Smooth muscle cell (in vitro differentiated cells): Measurements from ENCODE around the gene ARHGAP22. TPM values are rescaled to one million over a fixed set of nuclear protein-coding genes. Genes with fewer than 3 reads are reported as not detected.

Experiments used
- DNase-seq: peaks from one replicate; lab custom pipeline; 2025; ENCODE audit not compliant: unreplicated experiment; lab: John Stamatoyannopoulos, UW
- H2AFZ ChIP-seq: fragments of 200-600 bp; sonication (generic); 2 replicates; pipeline ENCODE4 v1.6.0; 2016; ENCODE audit warnings: antibody characterized with exemption, low read depth, mild to moderate bottlenecking
- H3F3A ChIP-seq: fragments of 200-600 bp; sonication (generic); 2 replicates; pipeline ENCODE4 v1.6.0; 2017; ENCODE audit warnings: antibody characterized with exemption, low read depth
- H3K27ac ChIP-seq: fragments of 200-600 bp; sonication (generic); 2 replicates; pipeline ENCODE4 v1.5.1; 2016; ENCODE audit warnings: low read depth, mild to moderate bottlenecking
- H3K27me3 ChIP-seq: fragments of 200-600 bp; sonication (generic); 2 replicates; pipeline ENCODE4 v1.6.1; 2016; ENCODE audit warnings: low read depth, mild to moderate bottlenecking
- H3K36me3 ChIP-seq: fragments of 200-600 bp; sonication (generic); 2 replicates; pipeline ENCODE4 v1.5.1; 2016; ENCODE audit warnings: low read depth
- H3K4me1 ChIP-seq: fragments of 200-600 bp; sonication (generic); 2 replicates; pipeline ENCODE4 v1.5.1; 2016; ENCODE audit warnings: low read depth
- H3K4me2 ChIP-seq: fragments of 200-600 bp; sonication (generic); 2 replicates; pipeline ENCODE4 v1.6.0; 2016; ENCODE audit warnings: mild to moderate bottlenecking
- H3K4me3 ChIP-seq: fragments of 200-600 bp; sonication (generic); 2 replicates; pipeline ENCODE4 v1.5.1; 2016; ENCODE audit warnings: mild to moderate bottlenecking
- H3K79me2 ChIP-seq: fragments of 200-600 bp; sonication (generic); 2 replicates; pipeline ENCODE4 v1.6.0; 2016; ENCODE audit warnings: low read depth, mild to moderate bottlenecking
- H3K9ac ChIP-seq: fragments of 200-600 bp; sonication (generic); 2 replicates; pipeline ENCODE4 v1.6.0; 2016; ENCODE audit warnings: low read depth
- H3K9me3 ChIP-seq: fragments of 200-600 bp; sonication (generic); replicated peaks from 2 replicates; pipeline ENCODE4 v1.5.1; 2016; ENCODE audit warnings: low read depth
- H4K20me1 ChIP-seq: fragments of 200-600 bp; sonication (generic); 2 replicates; pipeline ENCODE4 v1.6.0; 2016; ENCODE audit warnings: low read depth
- WGBS: methylation state at CpG from one replicate; pipeline ENCODE4 v1.1.7; 2016; ENCODE audit warnings: low lambda C conversion rate; 5-methylcytosine and 5-hydroxymethylcytosine counted together
- polyA plus RNA-seq: library from polyadenylated mRNA; unstranded; fragments of >200 nt; fragmentation: Nextera tagmentation; extraction: Ambion mirVana; gene quantifications from 2 replicates; pipeline ENCODE4 v1.2.1, GENCODE V29; 2016
- total RNA-seq: library from RNA; depleted of rRNA; stranded (reverse); fragments of >200 nt; gene quantifications from 2 replicates; pipeline ENCODE4 v1.2.3, GENCODE V29; 2014
- TF ChIP-seq, protein P1 (sequence below): fragments of 200-600 bp; sonication (generic); IDR thresholded peaks from 2 replicates; pipeline ENCODE4 v1.5.1; 2017; ENCODE audit warnings: borderline replicate concordance, mild to moderate bottlenecking, antibody characterized with exemption; ENCODE audit not compliant: insufficient read depth, poor library complexity, severe bottlenecking

The ARHGAP22 gene
- total and polyA plus RNA-seq, 2 experiments from 2014 or later: 1.8 to 8.8 TPM

DNA sequence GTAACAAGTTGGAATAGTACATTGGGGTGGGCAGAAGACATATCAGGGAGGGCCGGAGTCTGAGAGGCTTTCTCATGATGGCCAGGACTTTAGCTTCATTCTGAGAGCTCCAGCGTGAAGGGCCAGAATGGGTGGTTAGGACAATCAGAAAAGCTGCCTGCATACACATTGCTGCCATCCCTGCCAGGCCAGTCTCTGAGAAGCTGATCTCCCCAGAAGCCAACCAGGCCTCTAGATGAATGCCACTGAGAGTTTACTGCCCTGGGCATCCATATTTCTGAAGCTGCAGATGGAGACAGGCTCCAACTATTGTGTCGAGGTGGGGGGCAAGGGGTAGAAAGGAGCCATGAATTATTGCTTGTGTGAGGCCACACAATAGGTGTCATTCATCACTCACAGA is 32.0 kb upstream of the ARHGAP22 start:
- Histone ChIP-seq H4K20me1 (no peaks in the 10 kb centered on the region), H3K79me2 (no peaks in the 10 kb centered on the region)
- no peak for DNase-seq

DNA sequence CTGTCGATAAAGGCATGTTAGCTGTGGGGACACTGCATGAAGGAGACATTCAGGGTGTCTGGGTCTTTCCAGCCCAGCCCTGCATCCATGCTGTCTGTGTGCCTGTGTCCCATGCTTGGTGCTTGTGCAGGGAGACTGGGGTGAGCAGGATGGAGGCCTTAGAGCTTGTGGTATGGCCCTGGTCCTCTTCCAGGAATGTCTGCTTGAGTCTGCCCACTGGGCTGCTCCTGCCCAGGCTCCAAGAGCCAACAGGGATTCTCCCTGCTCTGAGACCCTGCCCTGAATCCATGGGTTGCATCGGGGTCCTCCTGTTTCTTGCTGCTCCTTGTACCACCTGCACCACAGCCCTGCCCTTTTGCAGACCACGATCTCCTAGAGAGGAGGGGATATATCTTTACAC is 31.4 kb upstream of the ARHGAP22 start:
- TF ChIP-seq, protein P1, sequence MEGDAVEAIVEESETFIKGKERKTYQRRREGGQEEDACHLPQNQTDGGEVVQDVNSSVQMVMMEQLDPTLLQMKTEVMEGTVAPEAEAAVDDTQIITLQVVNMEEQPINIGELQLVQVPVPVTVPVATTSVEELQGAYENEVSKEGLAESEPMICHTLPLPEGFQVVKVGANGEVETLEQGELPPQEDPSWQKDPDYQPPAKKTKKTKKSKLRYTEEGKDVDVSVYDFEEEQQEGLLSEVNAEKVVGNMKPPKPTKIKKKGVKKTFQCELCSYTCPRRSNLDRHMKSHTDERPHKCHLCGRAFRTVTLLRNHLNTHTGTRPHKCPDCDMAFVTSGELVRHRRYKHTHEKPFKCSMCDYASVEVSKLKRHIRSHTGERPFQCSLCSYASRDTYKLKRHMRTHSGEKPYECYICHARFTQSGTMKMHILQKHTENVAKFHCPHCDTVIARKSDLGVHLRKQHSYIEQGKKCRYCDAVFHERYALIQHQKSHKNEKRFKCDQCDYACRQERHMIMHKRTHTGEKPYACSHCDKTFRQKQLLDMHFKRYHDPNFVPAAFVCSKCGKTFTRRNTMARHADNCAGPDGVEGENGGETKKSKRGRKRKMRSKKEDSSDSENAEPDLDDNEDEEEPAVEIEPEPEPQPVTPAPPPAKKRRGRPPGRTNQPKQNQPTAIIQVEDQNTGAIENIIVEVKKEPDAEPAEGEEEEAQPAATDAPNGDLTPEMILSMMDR: no peak
- Histone ChIP-seq H2AFZ (no peak overlapping the region), H3K9me3 (no peaks in the 10 kb centered on the region), H3K4me1 (no peaks in the 10 kb centered on the region), H3K9ac (no peak overlapping the region), H3K27ac (no peak overlapping the region), H3K36me3 (no peaks in the 10 kb centered on the region), H4K20me1 (no peaks in the 10 kb centered on the region), H3K4me3 (no peak overlapping the region), H3K4me2 (no peak overlapping the region), H3F3A (no peaks in the 10 kb centered on the region), H3K27me3 (no peaks in the 10 kb centered on the region), H3K79me2 (no peaks in the 10 kb centered on the region)
- WGBS: 75% methylated on average over 3 of the region's 3 CpGs
- no peak for DNase-seq

More for the DNA sequence above, 32.0 kb upstream of the ARHGAP22 start:
- TF ChIP-seq, protein P1: no peak
- Histone ChIP-seq H3K27me3 (no peaks in the 10 kb centered on the region), H3K36me3 (no peaks in the 10 kb centered on the region), H2AFZ (no peak overlapping the region), H3K4me1 (no peaks in the 10 kb centered on the region), H3K4me3 (no peak overlapping the region), H3F3A (no peaks in the 10 kb centered on the region), H3K27ac (no peak overlapping the region), H3K9me3 (no peaks in the 10 kb centered on the region), H3K9ac (no peak overlapping the region), H3K4me2 (no peak overlapping the region)
- 80% methylated on average over 3 of the region's 3 CpGs for WGBS

DNA sequence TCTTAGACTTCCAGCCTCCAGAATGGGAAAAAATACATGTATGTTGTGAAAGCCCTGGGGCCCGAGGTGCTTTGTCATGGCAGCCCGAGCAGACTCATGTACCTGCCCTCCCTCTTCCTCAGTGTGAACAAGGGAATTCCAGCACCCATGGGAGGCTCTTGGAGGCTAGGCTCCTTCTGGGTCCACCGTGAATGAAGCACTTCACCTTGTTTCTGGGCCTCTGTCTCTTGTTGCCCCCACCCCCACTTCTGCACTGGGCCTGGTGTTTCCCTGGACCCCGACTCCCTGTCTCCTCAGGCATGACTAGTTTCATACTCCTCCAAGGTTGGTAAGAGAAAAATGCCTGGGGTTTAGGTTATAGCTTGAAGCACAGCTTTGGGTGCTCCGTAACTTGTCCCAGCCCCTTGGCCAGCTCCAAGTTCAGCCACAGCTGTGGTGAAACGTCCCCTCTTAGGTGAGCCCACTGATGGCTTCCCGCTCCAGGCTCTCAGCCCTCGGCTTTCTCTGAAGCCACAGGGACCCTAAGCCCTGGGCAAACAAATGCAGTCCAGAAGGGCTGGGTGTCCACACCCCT is 30.2 kb upstream of the ARHGAP22 start:
- TF ChIP-seq, protein P1: no peak

More for the DNA sequence above, 30.2 kb upstream of the ARHGAP22 start:
- Histone ChIP-seq H3K4me1 (no peaks in the 10 kb centered on the region), H3K4me3 (no peak overlapping the region), H3K9me3 (no peaks in the 10 kb centered on the region), H3K9ac (no peak overlapping the region), H4K20me1 (no peaks in the 10 kb centered on the region), H3K27ac (peak overlapping the region; percentile 84), H3F3A (no peaks in the 10 kb centered on the region), H3K27me3 (no peaks in the 10 kb centered on the region), H3K36me3 (no peaks in the 10 kb centered on the region), H3K79me2 (no peaks in the 10 kb centered on the region), H2AFZ (peak overlapping the region; percentile 52), H3K4me2 (peak overlapping the region; percentile 57)
- 89% methylated on average over 8 of the region's 8 CpGs for WGBS
- no peak for DNase-seq
